ENCODE measurements around the gene MYRFL.
"Not testable (repeated sequence)": the region's sequence is repeated elsewhere in the genome, so short reads cannot be mapped to it uniquely, and the experiment has no call there.

Gene MYRFL

GRCh38 chr12:69986114-69986513 lies 161.1 kb downstream of the MYRFL start:
- Histone ChIP-seq H3K36me3 (ENCODE audit: insufficient read depth, low read length) (no peaks in the 10 kb centered on the region), H3K9me3 (ENCODE audit: control insufficient read depth, insufficient read depth, low read length) (no peaks in the 10 kb centered on the region), H3K9ac (ENCODE audit: low read depth, low read length) (no peak overlapping the region), H3K4me1 (ENCODE audit: insufficient read depth, low read length) (peaks cover 12% of the 10 kb centered on the region; the same call in 1 of the 2 replicates)

- no peak overlapping the region for H3K9ac ChIP-seq (ENCODE audit: low read depth, low read length)
Measured at GRCh38 chr12:69987579-69988091, 162.6 kb downstream of the MYRFL start.

GRCh38 chr12:69988481-69989321 lies 163.7 kb downstream of the MYRFL start:
- peaks cover 12% of the 10 kb centered on the region; the same call in 1 of the 2 replicates for H3K4me1 ChIP-seq (ENCODE audit: insufficient read depth, low read length)
- H3K9ac ChIP-seq (ENCODE audit: low read depth, low read length): no peak overlapping the region

More at GRCh38 chr12:69987579-69988091, 162.6 kb downstream of the MYRFL start:
- peaks cover 12% of the 10 kb centered on the region; the same call in 1 of the 2 replicates for H3K4me1 ChIP-seq (ENCODE audit: insufficient read depth, low read length)
- no peaks in the 10 kb centered on the region for H3K9me3 ChIP-seq (ENCODE audit: control insufficient read depth, insufficient read depth, low read length)
- no peaks in the 10 kb centered on the region for H3K36me3 ChIP-seq (ENCODE audit: insufficient read depth, low read length)

GRCh38 chr12:69991690-69992288 lies 166.8 kb downstream of the MYRFL start:
- Histone ChIP-seq H3K9ac (ENCODE audit: low read depth, low read length) (no peak overlapping the region), H3K9me3 (ENCODE audit: control insufficient read depth, insufficient read depth, low read length) (no peaks in the 10 kb centered on the region), H3K36me3 (ENCODE audit: insufficient read depth, low read length) (no peaks in the 10 kb centered on the region), H3K4me1 (ENCODE audit: insufficient read depth, low read length) (peaks cover 12% of the 10 kb centered on the region; the same call in 1 of the 2 replicates)

More at GRCh38 chr12:69988481-69989321, 163.7 kb downstream of the MYRFL start:
- Histone ChIP-seq H3K36me3 (ENCODE audit: insufficient read depth, low read length) (no peaks in the 10 kb centered on the region), H3K9me3 (ENCODE audit: control insufficient read depth, insufficient read depth, low read length) (no peaks in the 10 kb centered on the region)

GRCh38 chr12:69993433-69993832 lies 168.4 kb downstream of the MYRFL start:
- no peaks in the 10 kb centered on the region for H3K36me3 ChIP-seq (ENCODE audit: insufficient read depth, low read length)
- no peak overlapping the region for H3K9ac ChIP-seq (ENCODE audit: low read depth, low read length)
- H3K9me3 ChIP-seq (ENCODE audit: control insufficient read depth, insufficient read depth, low read length): no peaks in the 10 kb centered on the region
- 0 out of 2 replicates have a peak, but pooled peaks cover 2% of the 10 kb centered on the region for H3K4me1 ChIP-seq (ENCODE audit: insufficient read depth, low read length)

GRCh38 chr12:69994086-69994485 lies 169.1 kb downstream of the MYRFL start:
- H3K9me3 ChIP-seq (ENCODE audit: control insufficient read depth, insufficient read depth, low read length); H3K36me3 ChIP-seq (ENCODE audit: insufficient read depth, low read length); H3K9ac ChIP-seq (ENCODE audit: low read depth, low read length); H3K4me1 ChIP-seq (ENCODE audit: insufficient read depth, low read length): not testable (repeated sequence)

GRCh38 chr12:69994724-69995173 lies 169.7 kb downstream of the MYRFL start:
- Histone ChIP-seq H3K9me3 (ENCODE audit: control insufficient read depth, insufficient read depth, low read length) (no peaks in the 10 kb centered on the region), H3K4me1 (ENCODE audit: insufficient read depth, low read length) (no peaks in the 10 kb centered on the region), H3K36me3 (ENCODE audit: insufficient read depth, low read length) (no peaks in the 10 kb centered on the region), H3K9ac (ENCODE audit: low read depth, low read length) (no peak overlapping the region)

- H3K4me1 ChIP-seq (ENCODE audit: insufficient read depth, low read length): no peaks in the 10 kb centered on the region
- H3K36me3 ChIP-seq (ENCODE audit: insufficient read depth, low read length): no peaks in the 10 kb centered on the region
- H3K9ac ChIP-seq (ENCODE audit: low read depth, low read length): no peak overlapping the region
- no peaks in the 10 kb centered on the region for H3K9me3 ChIP-seq (ENCODE audit: control insufficient read depth, insufficient read depth, low read length)
Measured at GRCh38 chr12:69996241-69996640, 171.2 kb downstream of the MYRFL start.

GRCh38 chr12:69996722-69997121 lies 171.7 kb downstream of the MYRFL start:
- no peak overlapping the region for H3K9ac ChIP-seq (ENCODE audit: low read depth, low read length)
- no peaks in the 10 kb centered on the region for H3K9me3 ChIP-seq (ENCODE audit: control insufficient read depth, insufficient read depth, low read length)
- H3K36me3 ChIP-seq (ENCODE audit: insufficient read depth, low read length): no peaks in the 10 kb centered on the region
- H3K4me1 ChIP-seq (ENCODE audit: insufficient read depth, low read length): no peaks in the 10 kb centered on the region

- Histone ChIP-seq H3K36me3 (ENCODE audit: insufficient read depth, low read length) (no peaks in the 10 kb centered on the region), H3K9me3 (ENCODE audit: control insufficient read depth, insufficient read depth, low read length) (no peaks in the 10 kb centered on the region), H3K9ac (ENCODE audit: low read depth, low read length) (no peak overlapping the region), H3K4me1 (ENCODE audit: insufficient read depth, low read length) (no peaks in the 10 kb centered on the region)
Measured at GRCh38 chr12:69998011-69998410, 173.0 kb downstream of the MYRFL start.

- Histone ChIP-seq H3K9me3 (ENCODE audit: control insufficient read depth, insufficient read depth, low read length) (no peaks in the 10 kb centered on the region), H3K4me1 (ENCODE audit: insufficient read depth, low read length) (no peaks in the 10 kb centered on the region), H3K9ac (ENCODE audit: low read depth, low read length) (no peak overlapping the region), H3K36me3 (ENCODE audit: insufficient read depth, low read length) (no peaks in the 10 kb centered on the region)
Measured at GRCh38 chr12:69998922-69999321, 173.9 kb downstream of the MYRFL start.

GRCh38 chr12:69999561-69999960 lies 174.5 kb downstream of the MYRFL start:
- Histone ChIP-seq H3K9me3 (ENCODE audit: control insufficient read depth, insufficient read depth, low read length) (no peaks in the 10 kb centered on the region), H3K36me3 (ENCODE audit: insufficient read depth, low read length) (no peaks in the 10 kb centered on the region), H3K4me1 (ENCODE audit: insufficient read depth, low read length) (no peaks in the 10 kb centered on the region), H3K9ac (ENCODE audit: low read depth, low read length) (no peak overlapping the region)

- Histone ChIP-seq H3K36me3 (ENCODE audit: insufficient read depth, low read length) (no peaks in the 10 kb centered on the region), H3K4me1 (ENCODE audit: insufficient read depth, low read length) (no peaks in the 10 kb centered on the region), H3K9ac (ENCODE audit: low read depth, low read length) (no peak overlapping the region)
Measured at GRCh38 chr12:70002097-70002911, 177.3 kb downstream of the MYRFL start.

GRCh38 chr12:70002912-70003255 lies 177.9 kb downstream of the MYRFL start:
- H3K9ac ChIP-seq (ENCODE audit: low read depth, low read length): no peak overlapping the region
- H3K9me3 ChIP-seq (ENCODE audit: control insufficient read depth, insufficient read depth, low read length): no peaks in the 10 kb centered on the region
- H3K36me3 ChIP-seq (ENCODE audit: insufficient read depth, low read length): no peaks in the 10 kb centered on the region
- no peaks in the 10 kb centered on the region for H3K4me1 ChIP-seq (ENCODE audit: insufficient read depth, low read length)

More at GRCh38 chr12:70002097-70002911, 177.3 kb downstream of the MYRFL start:
- H3K9me3 ChIP-seq (ENCODE audit: control insufficient read depth, insufficient read depth, low read length): no peaks in the 10 kb centered on the region

Data from ES-I3 (cell line).